ENCODE data around the gene SCN4A.
"Not testable (repeated sequence)": the region's sequence is repeated elsewhere in the genome, so short reads cannot be mapped to it uniquely, and the experiment has no call there.

Gene SCN4A

GRCh38 chr17:63932721-63933120, 40.0 kb downstream of the SCN4A start:
- no peak for DNase-seq

- DNase-seq: peak; percentile 30 to 69 (median 62)
Observed at GRCh38 chr17:63931981-63932561, 40.6 kb downstream of the SCN4A start, which contains the start of gene CD79B. Gene CD79B, minus strand, starts transcription at chr17:63932331. Its CDS starts 70 bp downstream, at chr17:63932261.

GRCh38 chr17:63930951-63931575, 41.7 kb downstream of the SCN4A start:
- peak; percentile 65 to 84 (median 80) for DNase-seq

- DNase-seq: no peak
Observed at GRCh38 chr17:63929860-63930766, 42.6 kb downstream of the SCN4A start.

- DNase-seq: no peak
Observed at GRCh38 chr17:63928966-63929695, 43.6 kb downstream of the SCN4A start.

GRCh38 chr17:63928172-63928666, 44.5 kb downstream of the SCN4A start:
- DNase-seq: no peak

GRCh38 chr17:63927464-63928171, 45.1 kb downstream of the SCN4A start:
- no peak for DNase-seq

GRCh38 chr17:63926164-63926563, 46.6 kb downstream of the SCN4A start:
- no peak for DNase-seq

- DNase-seq: no peak
Observed at GRCh38 chr17:63925615-63926014, 47.1 kb downstream of the SCN4A start.

- peak in 1 of 4 experiments; percentile 15 for DNase-seq
Observed at GRCh38 chr17:63922402-63922801, 50.3 kb downstream of the SCN4A start.

GRCh38 chr17:63920779-63921178, 51.9 kb downstream of the SCN4A start:
- not testable (repeated sequence) for DNase-seq

- DNase-seq: not testable (repeated sequence)
Observed at GRCh38 chr17:63920050-63920449, 52.7 kb downstream of the SCN4A start.

- DNase-seq: peak; percentile 72 to 81 (median 78)
Observed at GRCh38 chr17:63919311-63919723, 53.4 kb downstream of the SCN4A start.

- not testable (repeated sequence) for DNase-seq
Observed at GRCh38 chr17:63918789-63919305, 53.9 kb downstream of the SCN4A start, which contains the start of gene GH1. Gene GH1, minus strand, starts transcription at chr17:63918839. Its CDS starts 63 bp downstream, at chr17:63918776.

- DNase-seq: no peak
Observed at GRCh38 chr17:63918305-63918704, 54.4 kb downstream of the SCN4A start.

- no peak for DNase-seq
Observed at GRCh38 chr17:63917646-63918045, 55.1 kb downstream of the SCN4A start.

GRCh38 chr17:63917206-63917605, 55.5 kb downstream of the SCN4A start:
- DNase-seq: not testable (repeated sequence)

GRCh38 chr17:63916566-63917185, 56.0 kb downstream of the SCN4A start:
- no peak for DNase-seq

- peak in 1 of 4 experiments; percentile 28 for DNase-seq
Observed at GRCh38 chr17:63915753-63916152, 57.0 kb downstream of the SCN4A start.

- no peak for DNase-seq
Observed at GRCh38 chr17:63914471-63914870, 58.2 kb downstream of the SCN4A start.

GRCh38 chr17:63911657-63912100, 61.0 kb downstream of the SCN4A start:
- DNase-seq: peak; percentile 32 to 58 (median 48)

All from suppressor macrophage (primary cell).